Parathyroid adenoma (tissue), 2 donors: Measurements from ENCODE around the gene GPR63.
"Not testable (repeated sequence)": the region's sequence is repeated elsewhere in the genome, so short reads cannot be mapped to it uniquely, and the experiment has no call there.

Experiments
- H2AFZ ChIP-seq: fragments of 300-600 bp; sonication (generic); one replicate; pipeline ENCODE4 v1.7.0; 2017; ENCODE audit warnings: antibody characterized with exemption, mild to moderate bottlenecking
- H3K27ac ChIP-seq: fragments of 300-600 bp; sonication (generic); one replicate; pipeline ENCODE4 v1.7.0; 2017
- H3K27me3 ChIP-seq: fragments of 300-600 bp; sonication (generic); one replicate; pipeline ENCODE4 v1.7.0; 2017; ENCODE audit warnings: low read length; ENCODE audit not compliant: control insufficient read depth, insufficient read depth
- H3K36me3 ChIP-seq: fragments of 300-600 bp; sonication (generic); one replicate; pipeline ENCODE4 v1.7.0; 2017; ENCODE audit warnings: low read length; ENCODE audit not compliant: control insufficient read depth, insufficient read depth
- H3K4me1 ChIP-seq: fragments of 300-600 bp; sonication (generic); one replicate; pipeline ENCODE4 v1.7.0; 2017; ENCODE audit warnings: control low read depth
- H3K4me2 ChIP-seq: fragments of 300-600 bp; sonication (generic); one replicate; pipeline ENCODE4 v1.7.0; 2017; ENCODE audit warnings: low read length
- H3K4me3 ChIP-seq: fragments of 300-600 bp; sonication (generic); one replicate; pipeline ENCODE4 v1.7.0; 2017; ENCODE audit warnings: low read depth, low read length
- H3K79me2 ChIP-seq: fragments of 300-600 bp; sonication (generic); one replicate; pipeline ENCODE4 v1.7.0; 2017; ENCODE audit warnings: control low read depth
- H3K9ac ChIP-seq: fragments of 300-600 bp; sonication (generic); one replicate; pipeline ENCODE4 v1.7.0; 2017; ENCODE audit warnings: mild to moderate bottlenecking
- H3K9me3 ChIP-seq: fragments of 300-600 bp; sonication (generic); one replicate; pipeline ENCODE4 v1.7.0; 2017; ENCODE audit warnings: low read length; ENCODE audit not compliant: control insufficient read depth
- CTCF ChIP-seq: fragments of 300-600 bp; sonication (generic); IDR thresholded peaks from one replicate; pipeline ENCODE4 v1.7.0; 2017; ENCODE audit warnings: antibody characterized with exemption, mild to moderate bottlenecking
- donor health status: primary hyperparathyroidism.

The GPR63 gene

GRCh38 chr6:96837081-96837971, at the start of gene GPR63:
Gene GPR63, minus strand, starts transcription at chr6:96837477. Its CDS starts 37,746 bp downstream, at chr6:96799731.
- no peaks in the 10 kb centered on the region for H3K27me3 ChIP-seq
- peak within 1 kb of the TSS; percentile 59 for H3K9ac ChIP-seq
- no peaks in the 10 kb centered on the region for H3K79me2 ChIP-seq
- no peaks in the 10 kb centered on the region for H3K4me1 ChIP-seq
- no peaks in the 10 kb centered on the region for H3K36me3 ChIP-seq
- H2AFZ ChIP-seq = peak within 1 kb of the TSS; percentile 98
- peak within 1 kb of the TSS; percentile 89 for H3K4me2 ChIP-seq
- peak within 1 kb of the TSS; percentile 82 for H3K4me3 ChIP-seq
- peak within 1 kb of the TSS; percentile 78 for H3K27ac ChIP-seq
- TF ChIP-seq CTCF = no peak
- no peaks in the 10 kb centered on the region for H3K9me3 ChIP-seq

GRCh38 chr6:96886519-96886918, 49.2 kb upstream of the GPR63 start:
- no peak overlapping the region for H3K9ac ChIP-seq
- no peaks in the 10 kb centered on the region for H3K9me3 ChIP-seq
- no peaks in the 10 kb centered on the region for H3K79me2 ChIP-seq
- no peaks in the 10 kb centered on the region for H3K4me1 ChIP-seq
- no peak overlapping the region for H3K4me2 ChIP-seq
- H3K36me3 ChIP-seq = no peaks in the 10 kb centered on the region
- H2AFZ ChIP-seq = no peak overlapping the region
- no peaks in the 10 kb centered on the region for H3K27me3 ChIP-seq
- H3K4me3 ChIP-seq = no peak overlapping the region
- no peak for TF ChIP-seq CTCF
- H3K27ac ChIP-seq = no peak overlapping the region

GRCh38 chr6:96885187-96885631, 47.9 kb upstream of the GPR63 start:
- not testable (repeated sequence) for H3K4me2 ChIP-seq, H3K9me3 ChIP-seq, H3K36me3 ChIP-seq, H2AFZ ChIP-seq, H3K4me3 ChIP-seq, H3K79me2 ChIP-seq, H3K4me1 ChIP-seq, H3K9ac ChIP-seq, H3K27me3 ChIP-seq, H3K27ac ChIP-seq

- H3K27ac ChIP-seq = no peak overlapping the region
Observed at GRCh38 chr6:96878143-96878542, 40.9 kb upstream of the GPR63 start.

More at GRCh38 chr6:96878143-96878542, 40.9 kb upstream of the GPR63 start:
- no peak overlapping the region for H3K4me2 ChIP-seq
- H3K36me3 ChIP-seq = no peaks in the 10 kb centered on the region
- H3K9ac ChIP-seq = no peak overlapping the region
- H3K79me2 ChIP-seq = no peaks in the 10 kb centered on the region
- no peak overlapping the region for H2AFZ ChIP-seq
- H3K4me1 ChIP-seq = no peaks in the 10 kb centered on the region
- no peak for TF ChIP-seq CTCF
- H3K9me3 ChIP-seq = no peaks in the 10 kb centered on the region
- no peaks in the 10 kb centered on the region for H3K27me3 ChIP-seq
- H3K4me3 ChIP-seq = no peak overlapping the region
